Stimulated activated CD4-positive, alpha-beta T cell treated with anti-CD3 and anti-CD28 coated beads, TNF-alpha, amount 100 ng/mL, for 24 hours (primary cell): Measurements from ENCODE around the gene FXYD6.
"Not testable (repeated sequence)": the region's sequence is repeated elsewhere in the genome, so short reads cannot be mapped to it uniquely, and the experiment has no call there.

Experiments
- DNase-seq, 3 experiments: peaks; one replicate each; pipeline ENCODE4 v3.0.0-alpha.2; 2020; ENCODE audit warnings: low read depth in 3 of 3

The FXYD6 gene

DNA sequence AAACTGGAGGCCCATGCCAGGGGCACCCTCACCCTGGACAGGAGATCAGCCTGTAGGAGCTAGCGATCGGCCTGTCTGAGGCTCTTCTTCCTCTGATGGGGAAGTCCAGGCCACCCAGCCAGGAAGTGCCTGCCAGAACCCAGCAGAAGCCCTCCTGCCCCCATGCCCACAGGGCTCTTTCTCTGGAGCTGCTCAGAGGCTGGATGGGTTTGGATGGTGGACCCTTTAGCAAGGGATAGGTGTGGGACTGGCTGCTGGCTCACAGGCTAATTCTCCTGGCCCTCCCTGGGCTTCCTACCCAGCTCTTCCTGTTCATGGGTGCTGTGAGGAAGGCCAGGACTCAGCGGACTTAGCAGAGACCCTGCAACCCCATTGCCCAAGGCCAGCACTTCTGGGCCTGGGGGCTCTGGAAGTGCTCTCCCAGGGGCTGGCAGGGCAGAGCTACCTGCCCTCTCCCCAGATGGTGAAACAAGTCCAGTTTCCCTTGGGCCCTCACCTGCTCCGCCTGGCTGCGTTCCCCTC is 59.6 kb downstream of the FXYD6 start:
- no peak for DNase-seq

DNA sequence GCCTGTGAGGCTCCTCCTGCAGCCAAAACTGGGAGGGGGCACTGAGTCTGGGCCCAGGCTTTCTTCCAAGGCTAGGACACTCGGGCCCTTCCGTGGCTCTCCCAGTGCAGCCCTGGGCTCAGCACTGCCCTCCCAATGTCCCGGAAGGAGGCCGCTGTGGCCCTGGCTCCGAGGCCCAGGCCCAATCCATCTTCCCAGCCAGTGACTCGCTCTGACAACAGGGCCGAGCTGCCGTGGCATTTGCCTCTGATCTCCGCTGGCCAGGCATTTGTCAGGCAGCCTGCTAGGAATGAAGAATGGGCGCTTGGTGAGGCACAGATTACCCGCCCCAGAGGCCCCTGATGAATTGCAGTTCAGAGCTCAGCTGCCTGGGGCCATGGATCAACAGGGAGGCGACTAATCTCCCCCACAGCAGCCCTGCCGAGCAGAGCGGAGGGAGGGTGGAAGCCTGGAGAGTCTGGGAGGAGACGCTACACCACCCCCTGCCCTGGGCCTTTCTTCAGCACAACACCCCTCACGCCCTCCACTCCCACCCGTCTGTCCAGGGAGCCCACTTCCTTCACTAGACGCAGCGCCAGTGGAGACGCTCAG is 60.2 kb downstream of the FXYD6 start:
- no peak for DNase-seq

DNA sequence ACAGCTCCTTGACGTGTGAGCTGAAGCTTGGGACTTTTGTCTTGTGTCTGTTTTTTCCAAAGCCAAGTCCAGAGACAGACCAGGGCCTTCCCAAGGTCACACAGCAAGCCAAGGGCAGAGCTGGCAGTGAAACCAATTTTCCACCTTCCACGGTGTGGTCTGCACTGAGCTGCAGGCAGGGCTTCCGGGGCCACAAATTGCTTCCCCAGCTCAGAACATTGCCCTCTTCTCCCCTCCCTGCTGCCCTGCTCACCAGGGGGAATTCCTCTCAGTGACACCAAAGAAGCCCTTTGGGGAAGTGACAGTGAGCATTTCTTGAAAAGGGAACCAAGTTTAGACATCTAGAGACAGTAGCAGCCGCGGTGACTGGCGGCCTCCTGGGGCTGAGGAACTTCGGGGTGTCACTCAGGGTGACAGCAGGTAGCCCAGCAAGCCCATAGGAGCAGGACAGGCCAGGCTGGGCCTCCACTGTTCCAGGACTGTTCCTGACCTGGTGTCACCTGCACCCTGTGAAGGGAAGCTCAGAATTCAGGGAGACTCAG is 61.1 kb downstream of the FXYD6 start:
- peak; percentile 36 to 60 (median 39) for DNase-seq

DNA sequence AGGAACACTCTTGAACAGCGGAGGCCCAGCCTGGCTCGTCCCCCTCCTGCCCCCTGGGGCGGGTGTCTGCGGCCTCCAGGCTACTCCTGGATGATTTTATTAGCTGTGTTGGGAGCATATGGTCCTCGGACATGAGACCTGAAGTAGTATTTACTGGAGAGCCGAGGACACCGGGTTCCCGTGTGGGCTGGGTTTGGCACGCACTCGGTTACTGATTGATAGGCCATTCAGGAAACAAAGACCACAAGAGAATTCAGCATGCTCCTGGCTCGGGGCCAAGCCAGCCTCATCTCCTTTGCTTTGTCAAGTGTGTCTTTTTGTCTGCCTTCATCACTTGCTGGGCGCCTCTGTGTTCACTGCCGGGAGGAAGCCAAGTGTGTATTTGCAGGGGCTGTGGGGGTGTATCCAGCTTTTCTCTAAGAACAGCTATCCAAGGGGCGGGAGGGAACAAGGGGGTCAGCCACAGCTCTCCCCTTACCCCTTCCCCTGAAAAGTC is 61.6 kb downstream of the FXYD6 start:
- DNase-seq: peak; percentile 32 to 77 (median 41)

DNA sequence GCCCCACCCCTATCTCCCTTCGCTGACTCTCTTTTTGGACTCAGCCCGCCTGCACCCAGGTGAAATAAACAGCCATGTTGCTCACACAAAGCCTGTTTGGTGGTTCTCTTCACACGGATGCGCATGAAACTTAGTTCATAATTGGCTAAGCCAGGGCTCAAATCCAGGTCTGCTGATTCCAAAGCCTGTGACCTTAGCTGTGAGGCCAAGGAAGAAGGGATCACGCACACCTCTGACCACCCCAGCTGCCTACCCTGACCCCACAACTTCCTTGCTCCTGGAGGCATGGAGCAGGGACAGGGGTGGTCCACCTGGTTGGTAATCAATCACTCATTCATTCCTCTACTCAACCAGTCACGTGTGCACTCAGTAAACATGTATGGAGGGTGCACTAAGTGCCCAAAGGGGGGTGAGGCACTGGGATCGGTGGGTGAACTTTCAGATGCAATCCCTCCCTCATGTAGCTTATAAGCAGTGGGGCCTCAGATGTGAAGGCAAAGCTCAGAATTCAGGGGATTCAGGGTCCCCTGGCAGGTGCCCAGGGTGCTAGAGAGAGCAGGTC is 62.2 kb downstream of the FXYD6 start:
- no peak for DNase-seq

DNA sequence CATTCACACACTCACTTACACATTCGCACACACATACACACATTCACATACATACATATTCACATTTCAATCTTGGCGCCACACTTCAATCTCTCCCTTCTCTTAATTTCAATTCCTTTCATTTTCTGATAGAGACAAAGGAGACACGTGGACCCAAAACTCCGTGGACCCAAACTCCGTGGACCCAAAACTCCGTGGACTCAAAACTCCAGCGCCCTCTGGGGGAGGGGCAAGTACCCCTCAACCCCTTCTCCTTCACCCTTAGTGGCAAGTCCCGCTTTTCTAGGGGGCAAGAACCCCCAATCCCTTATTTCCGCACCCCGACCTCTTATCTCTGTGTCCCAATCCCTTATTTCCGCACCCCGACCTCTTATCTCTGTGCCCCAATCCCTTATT is 66.4 kb downstream of the FXYD6 start:
- DNase-seq: not testable (repeated sequence)

DNA sequence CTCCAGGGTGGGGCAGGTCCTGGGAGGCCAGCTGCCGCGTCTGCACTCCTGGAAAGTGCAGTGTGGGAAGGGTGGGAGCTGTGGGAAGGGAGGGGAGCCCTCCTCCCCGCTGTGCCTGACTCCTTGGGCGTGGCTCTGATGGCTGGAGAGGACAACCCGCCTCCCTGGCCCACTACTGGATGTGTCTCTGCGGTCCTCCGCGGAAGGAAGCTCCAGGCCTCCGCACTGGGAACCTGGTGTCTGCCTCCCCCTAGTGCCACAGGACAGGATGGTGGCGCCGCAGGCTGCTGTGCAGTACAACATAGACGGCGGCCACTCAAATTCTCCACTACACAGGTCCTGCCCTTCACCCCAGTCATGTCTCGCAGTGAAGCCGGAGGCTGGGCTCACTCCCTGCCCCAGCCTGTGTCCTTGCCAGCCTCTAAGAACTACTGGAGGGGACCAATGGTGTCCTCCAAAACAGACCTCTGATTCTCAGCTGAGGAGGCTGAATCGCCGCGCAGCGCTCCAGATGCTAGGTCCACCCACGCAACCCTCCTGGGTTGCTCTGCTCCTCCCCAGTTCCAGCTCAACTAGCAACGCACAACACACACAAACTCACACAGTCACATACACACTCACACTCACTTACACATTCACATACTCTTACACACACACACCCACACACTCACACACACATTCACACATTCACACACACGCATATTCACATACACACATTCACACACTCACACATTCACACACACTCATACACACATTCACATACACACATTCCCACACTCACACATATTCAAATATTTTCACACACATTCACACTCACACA is 67.0 kb downstream of the FXYD6 start:
- peak in 1 of 3 experiments; percentile 58 for DNase-seq

DNA sequence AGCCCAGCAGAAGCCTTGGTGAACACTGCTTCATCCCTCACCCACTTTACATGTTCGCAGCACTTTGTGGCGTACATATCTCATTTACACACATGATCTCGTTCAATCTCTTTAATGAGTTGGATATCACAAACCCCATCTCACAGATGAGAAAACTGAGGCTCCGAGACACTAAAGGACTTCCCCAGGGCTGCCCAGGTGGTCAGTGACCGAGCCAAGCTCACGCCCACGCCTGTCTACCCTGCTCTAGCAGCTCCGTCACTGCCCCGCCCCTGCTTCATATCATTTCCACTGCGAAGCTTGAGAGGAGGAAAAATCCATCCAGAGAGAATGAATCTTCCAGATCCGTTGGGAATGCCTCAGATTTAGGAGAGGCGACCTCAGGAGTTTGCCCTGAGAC is 67.7 kb downstream of the FXYD6 start:
- DNase-seq: no peak

DNA sequence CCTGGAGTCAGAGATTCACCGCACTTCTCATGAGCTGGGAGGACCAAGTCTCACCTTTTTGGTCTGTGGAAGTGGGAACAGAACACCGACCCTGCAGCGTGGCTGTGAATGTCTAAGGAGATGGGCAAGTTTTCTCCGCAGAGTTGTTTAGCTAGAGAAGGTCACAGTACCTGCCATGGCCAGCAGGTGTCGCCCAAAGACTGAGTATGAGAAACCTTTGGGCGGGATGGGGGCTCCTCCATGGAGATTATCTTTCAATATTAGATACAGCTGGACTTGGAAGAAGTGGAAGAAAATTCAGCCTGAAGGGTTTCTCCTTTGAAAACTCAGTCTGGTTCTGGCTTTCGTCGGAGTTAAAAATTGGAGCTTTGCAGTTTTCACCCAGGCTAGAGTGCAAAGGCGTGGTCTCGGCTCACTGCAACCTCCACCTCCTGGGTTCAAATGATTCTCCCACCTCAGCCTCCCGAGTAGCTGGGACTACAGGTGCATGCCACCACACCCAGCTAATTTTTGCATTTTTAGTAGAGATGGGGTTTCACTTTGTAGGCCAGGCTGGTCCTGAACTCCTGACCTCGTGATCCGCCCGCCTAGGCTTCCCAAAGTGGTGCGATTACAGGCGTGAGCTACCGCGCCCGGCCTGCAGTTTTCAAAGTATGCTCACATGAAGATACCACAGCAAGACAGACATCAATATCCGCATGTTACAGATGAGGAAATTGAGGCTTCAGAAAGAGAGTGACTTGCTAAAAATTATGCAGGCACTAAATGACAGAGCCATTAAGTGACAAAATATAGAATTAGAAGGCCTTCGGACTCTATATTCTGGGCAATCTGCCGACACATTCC is 68.8 kb downstream of the FXYD6 start:
- DNase-seq: peak; percentile 66 to 76 (median 67)

DNA sequence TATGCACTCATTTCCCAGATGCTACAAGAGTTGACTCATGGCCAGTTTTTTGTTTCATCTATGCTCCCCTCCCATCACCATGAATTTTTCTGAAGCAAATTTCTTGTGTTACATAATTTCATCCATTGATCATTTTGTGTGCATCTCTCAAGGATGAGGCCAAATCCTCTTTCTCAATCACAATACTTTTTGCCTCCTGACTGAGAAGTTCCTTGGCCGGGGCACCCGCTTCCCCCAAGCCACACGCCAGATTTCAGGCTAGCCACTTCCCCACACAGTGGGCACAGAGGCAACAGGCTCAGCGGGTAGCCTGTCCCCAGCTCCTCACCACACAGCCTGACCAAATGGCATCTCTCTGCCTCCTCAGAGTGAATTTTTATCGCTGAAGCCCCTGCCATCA is 69.6 kb downstream of the FXYD6 start:
- DNase-seq: no peak

DNA sequence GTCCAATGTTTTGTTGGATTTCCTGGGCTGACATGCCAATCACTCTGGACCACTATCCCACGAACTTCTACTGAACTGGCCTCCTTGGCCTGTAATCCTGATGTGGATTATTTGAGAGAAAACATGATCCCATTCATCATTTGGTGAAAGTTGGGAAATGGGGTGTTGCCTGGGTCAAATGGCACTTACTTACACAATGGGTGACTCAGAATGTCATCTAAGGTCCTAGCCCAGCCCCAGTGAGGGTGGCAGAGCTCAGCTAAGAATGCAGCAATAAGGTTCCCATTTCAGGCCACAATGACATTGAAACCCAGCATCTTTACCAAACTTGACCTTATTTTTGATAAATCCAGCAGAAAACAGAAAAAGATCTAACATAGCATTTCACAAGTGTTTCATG is 71.4 kb downstream of the FXYD6 start:
- DNase-seq: no peak

DNA sequence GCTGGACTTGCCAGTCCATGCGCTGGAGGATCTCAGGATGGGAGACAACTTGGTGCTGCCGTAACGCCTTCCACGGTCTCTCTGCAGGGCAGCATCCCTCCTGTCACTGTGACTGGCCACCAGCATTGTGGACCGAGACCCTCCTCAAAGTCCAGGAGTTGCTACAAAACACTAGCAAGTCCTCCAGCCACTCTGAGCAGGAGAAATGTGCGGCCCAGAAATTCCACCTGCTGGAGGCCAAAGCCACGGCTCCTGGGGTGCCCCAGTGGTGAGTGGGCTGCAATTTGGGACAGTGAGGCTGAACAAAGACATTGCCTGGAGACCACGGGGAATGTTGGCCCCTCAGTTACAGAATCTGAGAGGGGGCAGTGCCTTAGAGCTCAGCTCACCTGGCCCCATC is 72.6 kb downstream of the FXYD6 start:
- DNase-seq: no peak

DNA sequence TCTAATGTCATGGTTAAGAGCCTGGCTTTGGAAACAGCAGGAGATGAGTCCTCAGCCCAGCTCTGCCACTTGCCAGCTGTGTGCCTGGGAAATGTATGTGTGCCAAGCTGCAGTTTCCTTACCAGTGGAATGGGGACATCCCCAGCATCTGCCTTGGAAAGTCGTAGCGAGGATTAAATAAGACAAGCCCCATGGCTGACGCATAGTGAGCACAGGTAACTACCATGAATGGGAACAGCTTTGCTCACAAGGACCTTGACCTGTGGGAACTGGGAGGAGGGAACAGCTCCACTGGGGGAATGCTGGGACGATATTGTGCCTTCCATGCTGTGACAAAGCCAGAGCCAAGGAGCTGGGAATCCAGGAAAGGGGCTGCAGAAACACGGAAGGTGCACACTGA is 76.8 kb downstream of the FXYD6 start:
- no peak for DNase-seq

DNA sequence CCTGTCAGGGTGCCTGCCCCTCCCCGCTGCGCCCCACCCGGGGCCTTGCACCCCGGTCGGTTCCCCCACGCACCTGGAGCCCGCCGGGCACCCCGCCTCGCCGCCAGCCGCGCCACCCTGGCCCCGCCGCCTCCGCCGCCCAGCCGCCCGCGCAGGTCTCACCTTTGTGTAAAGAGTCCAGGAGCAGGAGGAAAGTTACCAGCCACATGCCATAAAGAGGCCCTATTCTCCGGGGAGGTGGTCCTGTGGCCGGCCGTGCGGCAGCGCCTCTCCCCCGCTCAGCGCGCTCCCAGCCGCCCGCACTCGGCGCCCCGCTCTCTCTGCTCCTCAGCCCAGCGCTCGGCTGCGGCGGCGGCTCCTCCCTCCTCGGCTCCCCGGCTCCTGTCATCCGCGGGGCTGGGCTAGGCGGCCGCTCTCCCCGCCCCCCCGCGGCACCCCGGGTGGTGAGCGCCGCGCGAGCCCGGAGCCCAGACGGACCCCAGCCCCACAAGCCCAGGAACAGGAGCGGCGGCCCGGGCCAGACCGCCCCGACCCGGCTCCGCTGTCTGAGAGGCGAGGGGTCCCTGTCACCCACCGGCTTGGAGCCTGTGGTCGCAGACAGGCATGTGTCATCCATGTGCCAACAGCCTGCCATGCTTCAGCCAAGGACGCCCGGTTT is 79.5 kb downstream of the FXYD6 start, which contains the start of gene DSCAML1:
DSCAML1 (minus strand) TSS at position 345 of the 658 bp plus-strand sequence; CDS start at position 208, 137 bp downstream.
- DNase-seq: peak in 2 of 3 experiments; percentile 19 to 45

DNA sequence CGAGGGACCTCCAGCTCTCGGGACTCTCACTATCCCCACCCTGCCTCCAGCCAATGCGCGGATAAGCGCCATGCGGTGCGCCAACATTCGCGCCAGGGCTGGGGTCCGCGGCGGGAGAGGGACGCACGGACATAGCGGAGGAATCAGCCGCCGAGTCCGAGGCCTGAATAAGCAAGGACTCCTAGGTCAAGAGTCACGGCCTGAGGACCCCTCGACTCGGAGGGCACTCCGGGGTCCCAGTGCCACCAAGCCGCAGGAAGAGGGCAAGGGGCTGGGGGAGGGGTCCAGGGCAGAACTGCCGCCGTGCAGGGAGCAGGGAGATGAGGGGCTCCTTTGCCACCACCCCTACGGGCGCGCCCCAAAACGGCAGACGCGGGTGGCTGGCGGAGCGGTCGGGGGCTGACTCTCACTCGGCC is 80.0 kb downstream of the FXYD6 start:
- no peak for DNase-seq

DNA sequence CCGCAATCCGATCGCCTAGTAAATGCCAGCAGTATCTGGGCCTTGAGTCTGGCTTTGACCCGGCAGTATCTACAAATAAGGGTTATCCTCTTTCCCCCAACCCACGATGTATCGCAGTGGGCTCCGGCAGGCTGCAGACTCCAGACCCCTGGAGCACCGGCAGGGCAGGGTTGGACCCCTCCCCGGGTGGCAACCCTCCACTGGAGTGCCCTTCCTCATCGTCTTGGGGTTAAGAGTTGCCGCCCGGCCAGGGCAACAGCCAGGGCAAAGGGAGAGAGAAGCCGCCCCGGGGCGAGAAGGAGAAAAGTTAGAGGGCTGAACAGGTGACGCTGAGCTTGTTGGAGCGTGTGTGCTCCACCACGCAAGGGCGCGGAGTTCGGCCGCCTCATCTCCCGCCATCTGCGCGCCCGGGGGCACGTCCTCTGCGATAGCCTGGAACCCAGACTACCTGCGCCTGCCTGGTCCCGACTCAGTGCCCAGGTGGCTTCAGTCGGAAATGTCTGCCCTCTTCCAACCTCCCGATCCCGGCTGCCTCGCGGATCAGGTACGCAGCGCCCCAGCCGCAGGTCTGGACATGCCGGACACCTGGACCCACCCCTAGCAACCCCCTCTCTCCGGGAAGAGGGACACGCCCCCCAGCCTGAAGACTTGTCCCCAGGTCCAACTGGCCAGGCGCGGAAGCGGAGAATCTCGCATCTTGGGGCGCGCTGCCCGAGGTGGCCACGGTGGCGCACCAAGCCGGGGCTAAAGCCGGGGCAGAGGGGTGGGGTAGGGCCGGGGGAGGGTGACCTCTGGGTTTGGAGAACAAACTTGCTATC is 80.6 kb downstream of the FXYD6 start:
- DNase-seq: no peak

DNA sequence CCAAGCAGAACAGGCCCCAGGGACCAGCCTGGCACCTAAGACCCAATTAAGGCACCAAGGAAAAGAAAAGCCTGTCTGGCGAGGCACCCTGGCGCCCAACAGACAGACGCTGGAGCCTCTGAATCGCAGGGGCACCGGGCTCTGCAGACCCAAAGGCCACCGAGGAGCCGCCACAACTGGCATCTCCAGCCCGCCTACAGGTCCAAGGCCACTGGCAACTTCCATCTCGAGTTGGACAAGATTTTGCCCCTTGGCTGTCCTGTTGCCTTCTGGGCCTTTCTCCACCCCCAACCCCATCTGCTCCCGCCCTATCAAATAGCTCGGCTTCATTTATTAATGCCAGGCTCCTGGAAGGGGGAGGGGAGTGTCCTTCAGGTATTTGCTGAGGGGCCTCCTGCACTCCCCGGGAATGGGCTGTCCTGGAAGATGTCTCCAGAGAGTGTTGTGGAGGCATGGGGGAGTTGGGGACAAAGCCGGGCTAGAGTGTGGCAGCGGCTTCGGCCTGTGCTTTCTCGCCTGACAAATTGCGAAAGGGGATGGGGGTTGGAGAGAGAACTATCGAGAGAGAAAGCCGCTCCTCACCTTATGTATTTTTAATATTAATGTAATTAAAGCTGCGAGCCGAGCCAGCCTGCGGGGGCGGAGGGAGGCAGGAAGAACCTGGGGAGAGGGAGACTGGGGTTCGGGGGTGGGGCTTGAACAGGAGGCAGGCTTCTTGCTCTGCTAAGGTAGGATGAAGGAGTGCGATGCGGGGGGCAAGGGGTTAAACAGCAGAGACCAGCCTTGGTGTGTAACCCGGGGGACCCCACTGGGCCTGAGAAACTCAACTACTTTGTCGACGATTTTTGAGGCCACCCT is 81.5 kb downstream of the FXYD6 start:
- DNase-seq: no peak

DNA sequence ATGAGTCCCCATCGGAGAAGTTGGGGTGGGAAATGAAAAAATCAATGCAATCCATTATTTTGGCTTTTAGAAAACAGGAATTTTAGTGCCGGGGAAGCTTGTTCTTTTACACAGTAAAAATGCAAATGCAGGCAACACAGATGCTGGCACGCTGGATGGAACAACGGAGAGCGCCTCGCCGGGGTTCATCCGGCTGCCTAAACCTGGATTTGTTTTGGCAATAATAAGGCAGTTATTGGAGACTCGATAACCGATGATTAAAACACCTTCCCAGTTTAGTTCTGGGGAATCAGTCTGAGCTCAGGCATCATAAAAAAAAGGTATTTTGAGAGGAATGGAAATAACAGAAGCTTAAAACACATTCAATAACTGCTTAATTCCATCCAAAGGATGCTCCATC is 82.3 kb downstream of the FXYD6 start:
- no peak for DNase-seq

DNA sequence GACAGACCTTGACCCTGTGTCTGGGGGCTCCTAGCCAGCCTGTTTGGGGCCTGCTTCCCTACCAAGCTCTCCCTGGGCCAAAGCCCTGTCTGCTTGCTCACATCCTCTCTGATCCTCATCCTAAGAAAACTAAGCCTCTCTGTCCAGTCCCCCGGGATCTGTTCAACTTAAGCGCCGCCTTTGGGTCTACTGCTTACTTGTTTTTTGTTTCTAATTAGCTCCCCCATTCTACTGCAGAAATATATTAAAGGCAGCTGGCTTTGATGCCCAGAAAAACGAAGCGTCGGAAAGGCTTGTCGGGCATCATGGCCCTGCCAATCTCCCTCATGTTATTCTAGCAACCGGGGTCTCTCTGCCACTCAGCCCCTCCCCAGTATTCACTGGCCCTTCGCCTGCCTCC is 82.9 kb downstream of the FXYD6 start:
- no peak for DNase-seq
